ENCODE measurements around the gene PSMD4.

- TF ChIP-seq CTCF (IDR thresholded peaks at IDR 0.05): no peak
- TF ChIP-seq EP300 (IDR thresholded peaks at IDR 0.05): no peak
Observed at GRCh38 chr1:151292207-151293030, 37.9 kb downstream of the PSMD4 start.

All from upper lobe of left lung (tissue), 4 donors.